Central memory CD4-positive, alpha-beta T cell (primary cell): ENCODE measurements around the gene GRK7.
"Not testable (repeated sequence)": the region's sequence is repeated elsewhere in the genome, so short reads cannot be mapped to it uniquely, and the experiment has no call there.

Experiments
- DNase-seq: peaks from one replicate; pipeline ENCODE4 v3.0.0; 2022
- total RNA-seq, 3 experiments: gene quantifications; one replicate each; lab custom pipeline; 2026; lab: John Stamatoyannopoulos, UW

The GRK7 gene
- 0.04 to 0.77 (median 0.27) reads per million in 3 experiments for total RNA-seq

GRCh38 chr3:141763088-141763750 lies at the start of gene GRK7:
Gene GRK7, plus strand, starts transcription at chr3:141763408. Its CDS starts 14,877 bp downstream, at chr3:141778285.
- DNase-seq, result no peak

- no peak for DNase-seq
Measured at GRCh38 chr3:141714671-141715070, 48.5 kb upstream of the GRK7 start.

GRCh38 chr3:141722081-141722480 lies 41.1 kb upstream of the GRK7 start:
- DNase-seq, result no peak

GRCh38 chr3:141722648-141723047 lies 40.6 kb upstream of the GRK7 start:
- no peak for DNase-seq

GRCh38 chr3:141723255-141723654 lies 40.0 kb upstream of the GRK7 start:
- no peak for DNase-seq

- DNase-seq, result no peak
Measured at GRCh38 chr3:141724186-141724585, 39.0 kb upstream of the GRK7 start.

GRCh38 chr3:141725036-141725435 lies 38.2 kb upstream of the GRK7 start:
- no peak for DNase-seq

GRCh38 chr3:141726483-141726882 lies 36.7 kb upstream of the GRK7 start:
- DNase-seq, result no peak

- no peak for DNase-seq
Measured at GRCh38 chr3:141728355-141728892, 34.8 kb upstream of the GRK7 start.

- no peak for DNase-seq
Measured at GRCh38 chr3:141729240-141729639, 34.0 kb upstream of the GRK7 start.

- no peak for DNase-seq
Measured at GRCh38 chr3:141735176-141735575, 28.0 kb upstream of the GRK7 start.

GRCh38 chr3:141735770-141736465 lies 27.3 kb upstream of the GRK7 start:
- no peak for DNase-seq

- no peak for DNase-seq
Measured at GRCh38 chr3:141737093-141737492, 26.1 kb upstream of the GRK7 start.

GRCh38 chr3:141737678-141738021 lies 25.6 kb upstream of the GRK7 start:
- DNase-seq, result no peak

- peak; percentile 98 for DNase-seq
Measured at GRCh38 chr3:141738022-141738890, 25.0 kb upstream of the GRK7 start, which contains the start of gene RNF7. Gene RNF7, plus strand, starts transcription at chr3:141738298. Its CDS starts 44 bp downstream, at chr3:141738342.

GRCh38 chr3:141738891-141739363 lies 24.3 kb upstream of the GRK7 start:
- peak; percentile 31 for DNase-seq

GRCh38 chr3:141739731-141740130 lies 23.5 kb upstream of the GRK7 start:
- DNase-seq, result no peak

- DNase-seq, result no peak
Measured at GRCh38 chr3:141740349-141740748, 22.9 kb upstream of the GRK7 start.

GRCh38 chr3:141743305-141743704 lies 19.9 kb upstream of the GRK7 start:
- DNase-seq, result no peak

GRCh38 chr3:141746962-141747361 lies 16.2 kb upstream of the GRK7 start:
- DNase-seq, result no peak

GRCh38 chr3:141753399-141753798 lies 9.8 kb upstream of the GRK7 start:
- no peak for DNase-seq

GRCh38 chr3:141754032-141754431 lies 9.2 kb upstream of the GRK7 start:
- no peak for DNase-seq

GRCh38 chr3:141762552-141762951 lies 656 bp upstream of the GRK7 start:
- not testable (repeated sequence) for DNase-seq
